ENCODE data around the gene MAP3K12. TPM values are rescaled to one million over a fixed set of nuclear protein-coding genes. Genes with fewer than 3 reads are reported as not detected.

Gene MAP3K12
- total and polyA plus RNA-seq, 12 donors: 2.9 to 19.4 (median 4.8) TPM

DNA sequence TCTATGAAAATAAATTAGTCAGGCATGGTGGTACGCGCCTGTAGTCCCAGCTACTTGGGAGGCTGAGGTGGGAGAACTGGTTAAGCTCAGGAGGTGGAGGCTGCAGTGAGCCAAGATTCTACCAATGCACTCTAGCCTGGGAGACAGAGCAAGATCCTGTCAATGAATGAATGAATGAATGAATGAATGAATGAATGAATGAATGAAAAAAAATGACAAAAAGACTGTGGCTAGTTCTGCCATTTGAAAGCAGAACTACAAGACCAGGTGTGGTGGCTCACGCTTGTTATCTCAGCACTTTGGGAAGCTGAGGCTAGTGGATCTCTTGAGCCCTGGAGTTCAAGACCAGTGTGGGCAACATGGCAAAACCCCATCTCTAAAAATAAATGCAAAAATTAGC, 40.3 kb upstream of the MAP3K12 start:
- Histone ChIP-seq H3K27ac (no peak overlapping the region), H3K36me3 (peaks cover 0 to 97% (median 66%) of the 10 kb centered on the region in 9 donors), H3K4me3 (no peak overlapping the region), H3K27me3 (no peaks in the 10 kb centered on the region), H3K4me1 (peaks cover 0 to 25% (median 16%) of the 10 kb centered on the region in 9 donors), H3K9me3 (no peaks in the 10 kb centered on the region)
- no peak for TF ChIP-seq CTCF (IDR thresholded peaks at IDR 0.05)
- ATAC-seq (no peak), DNase-seq (no peak)
- intact Hi-C loops (cut with DNase I): no loop called here
- 99% methylated on average over 3 of the region's 3 CpGs for WGBS, 2 donors

DNA sequence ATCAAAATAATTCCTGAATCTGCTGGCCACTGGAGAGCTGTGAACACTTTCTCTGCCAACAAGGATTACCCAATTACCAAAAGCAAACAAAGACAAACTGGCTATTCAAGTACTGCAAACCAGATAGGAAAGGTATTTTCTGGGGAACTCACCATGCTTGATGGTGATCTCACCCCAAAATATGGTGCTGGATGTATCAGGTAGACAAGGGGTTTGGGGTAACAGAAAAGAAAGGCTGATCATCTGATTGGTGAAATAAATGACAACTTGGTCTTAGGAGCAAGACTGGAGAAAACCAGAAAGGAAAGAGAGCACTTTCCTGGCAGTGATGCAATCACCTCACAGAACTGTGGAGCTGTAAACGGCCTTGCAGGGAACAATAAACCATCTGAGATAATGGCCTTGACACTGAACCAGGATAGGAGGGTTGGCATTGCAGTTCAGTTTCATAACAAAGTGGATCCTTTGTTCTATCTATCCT, 39.0 kb upstream of the MAP3K12 start:
- H3K27me3 ChIP-seq: no peaks in the 10 kb centered on the region
- intact Hi-C loops (cut with DNase I): no loop called here
- H3K9me3 ChIP-seq: no peaks in the 10 kb centered on the region
- H3K4me1 ChIP-seq: peaks cover 0 to 18% (median 8%) of the 10 kb centered on the region in 9 donors
- DNase-seq (no peak), ATAC-seq (peak in 3 of 8 donors; percentile 45 to 78 (median 72))
- H3K4me3 ChIP-seq: no peak overlapping the region
- H3K27ac ChIP-seq: peak overlapping the region in 2 of 10 donors; percentile 34 to 60
- 4 to 12% methylated on average over 1 of the region's 1 CpG for WGBS, 2 donors
- peaks cover 0 to 100% (median 75%) of the 10 kb centered on the region in 9 donors for H3K36me3 ChIP-seq
- no peak for TF ChIP-seq CTCF (IDR thresholded peaks at IDR 0.05)

DNA sequence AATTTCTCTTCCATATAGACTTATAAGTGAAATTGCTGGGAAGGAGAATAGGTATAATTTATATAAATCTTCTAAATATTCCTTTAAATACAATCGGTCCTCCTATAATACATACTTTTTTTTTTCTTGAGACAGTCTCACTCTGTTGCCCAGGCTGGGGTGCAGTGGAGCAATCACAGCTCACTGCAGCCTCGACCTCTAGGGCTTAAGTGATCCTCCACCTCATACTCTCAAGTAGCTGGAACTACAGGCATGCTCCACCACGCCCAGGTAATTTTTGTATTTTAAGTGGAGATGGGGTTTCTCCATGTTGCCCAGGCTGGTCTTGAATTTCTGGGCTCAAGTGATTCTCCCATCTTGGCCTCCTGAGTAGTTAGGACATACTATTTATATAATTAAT, 37.7 kb upstream of the MAP3K12 start:
- Histone ChIP-seq H3K27me3 (no peaks in the 10 kb centered on the region), H3K27ac (no peak overlapping the region), H3K9me3 (no peaks in the 10 kb centered on the region), H3K4me1 (peaks cover 0 to 24% (median 8%) of the 10 kb centered on the region in 9 donors), H3K4me3 (no peak overlapping the region), H3K36me3 (peaks cover 0 to 100% (median 78%) of the 10 kb centered on the region in 9 donors)
- no peak for DNase-seq
- no peak for TF ChIP-seq CTCF (IDR thresholded peaks at IDR 0.05)
- WGBS, 2 donors: 90 to 97% methylated on average over 3 of the region's 3 CpGs
- intact Hi-C loops (cut with DNase I): no loop called here
- ATAC-seq: no peak

- peaks cover 0 to 100% (median 73%) of the 10 kb centered on the region in 9 donors for H3K36me3 ChIP-seq
- peak overlapping the region in 1 of 10 donors; percentile 67 for H3K27ac ChIP-seq
- 82 to 86% methylated on average over 2 of the region's 2 CpGs for WGBS, 2 donors
- H3K4me3 ChIP-seq: no peak overlapping the region
- H3K27me3 ChIP-seq: no peaks in the 10 kb centered on the region
- no peaks in the 10 kb centered on the region for H3K9me3 ChIP-seq
- DNase-seq: no peak
- TF ChIP-seq CTCF (IDR thresholded peaks at IDR 0.05): no peak
- intact Hi-C loops (cut with DNase I): no loop called here
- H3K4me1 ChIP-seq: peaks cover 0 to 15% (median 4%) of the 10 kb centered on the region in 9 donors
- no peak for ATAC-seq
Measured at GRCh38 chr12:53533471-53533870, 34.2 kb upstream of the MAP3K12 start.

All from heart right ventricle (tissue), 16 donors.